Measurements from ENCODE around the gene LSM14A.

- TF ChIP-seq FOXM1 (IDR thresholded peaks at IDR 0.05; ENCODE audit: borderline replicate concordance, low read depth) (no peak), RAD21 (IDR thresholded peaks at IDR 0.05; ENCODE audit: low read depth) (no peak), REST (IDR thresholded peaks at IDR 0.05; ENCODE audit: low read depth) (no peak), EP300 (IDR thresholded peaks at IDR 0.05; ENCODE audit: borderline replicate concordance) (no peak), CREB1 (IDR thresholded peaks at IDR 0.05; ENCODE audit: low read depth) (no peak), EGR1 (IDR thresholded peaks at IDR 0.05) (no peak), CEBPB (IDR thresholded peaks at IDR 0.05) (no peak), YY1 (IDR thresholded peaks at IDR 0.05; ENCODE audit: low read depth) (peak; percentile 1; the same call in 1 of the 2 replicates), NFIC (IDR thresholded peaks at IDR 0.05) (no peak), TAF1 (IDR thresholded peaks at IDR 0.05; ENCODE audit: low read depth) (no peak; the same call in 1 of the 2 replicates)
- TF ChIP-seq, protein P1, sequence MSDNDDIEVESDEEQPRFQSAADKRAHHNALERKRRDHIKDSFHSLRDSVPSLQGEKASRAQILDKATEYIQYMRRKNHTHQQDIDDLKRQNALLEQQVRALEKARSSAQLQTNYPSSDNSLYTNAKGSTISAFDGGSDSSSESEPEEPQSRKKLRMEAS (IDR thresholded peaks at IDR 0.05) = no peak
- TF ChIP-seq, protein P2, sequence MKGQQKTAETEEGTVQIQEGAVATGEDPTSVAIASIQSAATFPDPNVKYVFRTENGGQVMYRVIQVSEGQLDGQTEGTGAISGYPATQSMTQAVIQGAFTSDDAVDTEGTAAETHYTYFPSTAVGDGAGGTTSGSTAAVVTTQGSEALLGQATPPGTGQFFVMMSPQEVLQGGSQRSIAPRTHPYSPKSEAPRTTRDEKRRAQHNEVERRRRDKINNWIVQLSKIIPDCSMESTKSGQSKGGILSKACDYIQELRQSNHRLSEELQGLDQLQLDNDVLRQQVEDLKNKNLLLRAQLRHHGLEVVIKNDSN (IDR thresholded peaks at IDR 0.05) = no peak
Observed at GRCh38 chr19:34172661-34173192, 423 bp downstream of the LSM14A start.
